Loucy (cell line): Measurements from ENCODE around the gene PLD5.

Experiments
- EZH2phosphoT487 ChIP-seq: fragments of 200-600 bp; IDR thresholded peaks from 2 replicates; pipeline ENCODE4 v1.6.1; 2018; ENCODE audit warnings: antibody characterized with exemption, mild to moderate bottlenecking, moderate library complexity, borderline replicate concordance
- TF ChIP-seq, protein P1 (sequence below): fragments of 200-600 bp; sonication (generic); conservative IDR thresholded peaks from 2 replicates; pipeline ENCODE4 v1.5.1; 2014; ENCODE audit warnings: mild to moderate bottlenecking, antibody characterized with exemption, low read length

DNA sequence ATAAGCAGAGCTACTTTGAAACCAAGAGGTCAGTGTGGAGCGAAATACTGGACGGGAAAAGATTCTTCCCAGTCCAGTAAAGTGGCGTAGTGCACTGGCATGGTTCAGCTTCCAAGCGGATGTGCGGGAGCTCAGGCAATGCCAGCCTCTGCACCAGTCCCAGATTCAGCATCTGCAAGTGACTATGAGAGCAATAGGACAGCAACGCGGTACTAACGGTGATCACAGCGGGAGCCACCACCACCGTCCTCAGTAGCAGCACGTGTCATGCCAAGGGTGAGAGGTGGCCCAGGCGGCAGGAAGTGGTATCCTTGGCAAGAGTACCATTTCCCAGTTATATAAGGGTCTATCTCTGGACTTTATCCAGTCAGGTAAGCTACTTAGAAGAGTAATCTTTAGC, 17.8 kb downstream of the PLD5 start:
- TF ChIP-seq, protein P1, sequence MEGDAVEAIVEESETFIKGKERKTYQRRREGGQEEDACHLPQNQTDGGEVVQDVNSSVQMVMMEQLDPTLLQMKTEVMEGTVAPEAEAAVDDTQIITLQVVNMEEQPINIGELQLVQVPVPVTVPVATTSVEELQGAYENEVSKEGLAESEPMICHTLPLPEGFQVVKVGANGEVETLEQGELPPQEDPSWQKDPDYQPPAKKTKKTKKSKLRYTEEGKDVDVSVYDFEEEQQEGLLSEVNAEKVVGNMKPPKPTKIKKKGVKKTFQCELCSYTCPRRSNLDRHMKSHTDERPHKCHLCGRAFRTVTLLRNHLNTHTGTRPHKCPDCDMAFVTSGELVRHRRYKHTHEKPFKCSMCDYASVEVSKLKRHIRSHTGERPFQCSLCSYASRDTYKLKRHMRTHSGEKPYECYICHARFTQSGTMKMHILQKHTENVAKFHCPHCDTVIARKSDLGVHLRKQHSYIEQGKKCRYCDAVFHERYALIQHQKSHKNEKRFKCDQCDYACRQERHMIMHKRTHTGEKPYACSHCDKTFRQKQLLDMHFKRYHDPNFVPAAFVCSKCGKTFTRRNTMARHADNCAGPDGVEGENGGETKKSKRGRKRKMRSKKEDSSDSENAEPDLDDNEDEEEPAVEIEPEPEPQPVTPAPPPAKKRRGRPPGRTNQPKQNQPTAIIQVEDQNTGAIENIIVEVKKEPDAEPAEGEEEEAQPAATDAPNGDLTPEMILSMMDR = no peak
- TF ChIP-seq EZH2phosphoT487 = no peak
